WTC11 (cell line): ENCODE results near the gene MIPEP. TPM values are rescaled to one million over a fixed set of nuclear protein-coding genes. Genes with fewer than 3 reads are reported as not detected.

Experiments used
- ATAC-seq: fragments of 200-7000 bp; cut with Tn5 transposase; 2 replicates; pipeline ENCODE4 v1.10.0; 2021; ENCODE audit warnings: mild to moderate bottlenecking, moderate library complexity
- CTCF ChIA-PET: fragments of 300-600 bp; sonication (Branson Sonifier 250); formaldehyde crosslinking; loops from one replicate; lab custom pipeline; 2021; ENCODE audit warnings: antibody characterized with exemption; lab: Charles Lee
- POLR2A ChIA-PET: fragments of 350-600 bp; sonication (Branson Sonifier 250); formaldehyde crosslinking; loops from one replicate; lab custom pipeline; 2021; ENCODE audit warnings: antibody characterized with exemption; lab: Charles Lee
- DNase-seq: peaks from one replicate; pipeline ENCODE4 v3.0.0; 2021; ENCODE audit warnings: low spot score
- H3K27ac Mint-ChIP-seq: 2 replicates; pipeline ENCODE4 v1.8.0; 2021; ENCODE audit warnings: mixed read lengths
- H3K27me3 Mint-ChIP-seq: 2 replicates; pipeline ENCODE4 v1.8.0; 2021; ENCODE audit warnings: low read depth, mild to moderate bottlenecking, moderate library complexity, mixed read lengths
- H3K36me3 Mint-ChIP-seq: 2 replicates; pipeline ENCODE4 v1.8.0; 2021; ENCODE audit warnings: mixed read lengths
- H3K4me1 Mint-ChIP-seq: 2 replicates; pipeline ENCODE4 v1.8.0; 2022; ENCODE audit warnings: mixed read lengths
- H3K4me3 Mint-ChIP-seq: 2 replicates; pipeline ENCODE4 v1.8.0; 2021; ENCODE audit warnings: mild to moderate bottlenecking, moderate library complexity, mixed read lengths
- H3K9me3 Mint-ChIP-seq: 2 replicates; pipeline ENCODE4 v1.8.0; 2021; ENCODE audit warnings: mixed read lengths
- ELF4 ChIP-seq: sonication (generic); formaldehyde crosslinking; IDR thresholded peaks from 2 replicates; pipeline ENCODE4 v1.8.1; 2022; ENCODE audit warnings: low read depth, mild to moderate bottlenecking, moderate library complexity, missing genetic modification reagents
- JAZF1 ChIP-seq: fragments of 250-450 bp; sonication (Bioruptor Pico); IDR thresholded peaks from 2 replicates; pipeline ENCODE4 v1.9.0; 2021; ENCODE audit warnings: moderate library complexity, mild to moderate bottlenecking, inconsistent platforms
- SMAD3 ChIP-seq: sonication (generic); formaldehyde crosslinking; IDR thresholded peaks from 2 replicates; pipeline ENCODE4 v1.8.0; 2022; ENCODE audit warnings: missing genetic modification reagents, mild to moderate bottlenecking, borderline replicate concordance
- ZBTB43 ChIP-seq: sonication (generic); formaldehyde crosslinking; IDR thresholded peaks from 2 replicates; pipeline ENCODE4 v1.8.1; 2023; ENCODE audit warnings: mild to moderate bottlenecking, missing genetic modification reagents
- ZNF121 ChIP-seq: sonication (generic); formaldehyde crosslinking; IDR thresholded peaks from 2 replicates; pipeline ENCODE4 v1.8.0; 2023; ENCODE audit warnings: missing genetic modification reagents
- ZNF425 ChIP-seq: fragments of 250-450 bp; sonication (Bioruptor Pico); conservative IDR thresholded peaks from 2 replicates; pipeline ENCODE4 v1.9.0; 2021; ENCODE audit warnings: mild to moderate bottlenecking
- ZNF671 ChIP-seq: fragments of 250-450 bp; sonication (Bioruptor Pico); IDR thresholded peaks from 2 replicates; pipeline ENCODE4 v1.8.0; 2021; ENCODE audit warnings: mild to moderate bottlenecking
- total RNA-seq: library from RNA; stranded (reverse); gene quantifications from 3 replicates; pipeline ENCODE4 v1.2.3, GENCODE V29; 2021
- TF ChIP-seq, protein P1 (sequence below): sonication (generic); formaldehyde crosslinking; IDR thresholded peaks from 2 replicates; pipeline ENCODE4 v1.8.1; 2023; ENCODE audit warnings: mild to moderate bottlenecking, moderate library complexity, missing genetic modification reagents
- TF ChIP-seq, protein P2 (sequence below): sonication (generic); formaldehyde crosslinking; IDR thresholded peaks from 2 replicates; pipeline ENCODE4 v1.8.1; 2022; ENCODE audit warnings: low read depth, missing genetic modification reagents, borderline replicate concordance
- TF ChIP-seq, protein P3 (sequence below): fragments of 200-600 bp; IDR thresholded peaks from 2 replicates; pipeline ENCODE4 v1.8.0; 2022; ENCODE audit warnings: antibody characterized with exemption
- TF ChIP-seq, protein P4 (sequence below): fragments of 250-450 bp; sonication (Bioruptor Pico); IDR thresholded peaks from 2 replicates; pipeline ENCODE4 v1.9.0; 2021; ENCODE audit warnings: moderate library complexity, mild to moderate bottlenecking, inconsistent platforms, borderline replicate concordance
- TF ChIP-seq, protein P5 (sequence below): sonication (generic); formaldehyde crosslinking; IDR thresholded peaks from 2 replicates; pipeline ENCODE4 v1.8.0; 2023; ENCODE audit warnings: missing genetic modification reagents

The MIPEP gene
- total RNA-seq, 1 experiment from 2014 or later: 30.5 TPM

- H3K4me1 Mint-ChIP-seq: peaks cover 21% of the 10 kb centered on the region
- H3K9me3 Mint-ChIP-seq: peaks cover 18% of the 10 kb centered on the region
- TF ChIP-seq ZBTB43 (CRISPR knock-in tag): no peak
- TF ChIP-seq, protein P1, sequence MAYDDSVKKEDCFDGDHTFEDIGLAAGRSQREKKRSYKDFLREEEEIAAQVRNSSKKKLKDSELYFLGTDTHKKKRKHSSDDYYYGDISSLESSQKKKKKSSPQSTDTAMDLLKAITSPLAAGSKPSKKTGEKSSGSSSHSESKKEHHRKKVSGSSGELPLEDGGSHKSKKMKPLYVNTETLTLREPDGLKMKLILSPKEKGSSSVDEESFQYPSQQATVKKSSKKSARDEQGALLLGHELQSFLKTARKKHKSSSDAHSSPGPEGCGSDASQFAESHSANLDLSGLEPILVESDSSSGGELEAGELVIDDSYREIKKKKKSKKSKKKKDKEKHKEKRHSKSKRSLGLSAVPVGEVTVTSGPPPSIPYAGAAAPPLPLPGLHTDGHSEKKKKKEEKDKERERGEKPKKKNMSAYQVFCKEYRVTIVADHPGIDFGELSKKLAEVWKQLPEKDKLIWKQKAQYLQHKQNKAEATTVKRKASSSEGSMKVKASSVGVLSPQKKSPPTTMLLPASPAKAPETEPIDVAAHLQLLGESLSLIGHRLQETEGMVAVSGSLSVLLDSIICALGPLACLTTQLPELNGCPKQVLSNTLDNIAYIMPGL (CRISPR knock-in tag): no peak
- no peak for TF ChIP-seq ZNF671 (CRISPR knock-in tag)
- TF ChIP-seq, protein P2, sequence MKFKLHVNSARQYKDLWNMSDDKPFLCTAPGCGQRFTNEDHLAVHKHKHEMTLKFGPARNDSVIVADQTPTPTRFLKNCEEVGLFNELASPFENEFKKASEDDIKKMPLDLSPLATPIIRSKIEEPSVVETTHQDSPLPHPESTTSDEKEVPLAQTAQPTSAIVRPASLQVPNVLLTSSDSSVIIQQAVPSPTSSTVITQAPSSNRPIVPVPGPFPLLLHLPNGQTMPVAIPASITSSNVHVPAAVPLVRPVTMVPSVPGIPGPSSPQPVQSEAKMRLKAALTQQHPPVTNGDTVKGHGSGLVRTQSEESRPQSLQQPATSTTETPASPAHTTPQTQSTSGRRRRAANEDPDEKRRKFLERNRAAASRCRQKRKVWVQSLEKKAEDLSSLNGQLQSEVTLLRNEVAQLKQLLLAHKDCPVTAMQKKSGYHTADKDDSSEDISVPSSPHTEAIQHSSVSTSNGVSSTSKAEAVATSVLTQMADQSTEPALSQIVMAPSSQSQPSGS (CRISPR knock-in tag): no peak
- TF ChIP-seq, protein P3, sequence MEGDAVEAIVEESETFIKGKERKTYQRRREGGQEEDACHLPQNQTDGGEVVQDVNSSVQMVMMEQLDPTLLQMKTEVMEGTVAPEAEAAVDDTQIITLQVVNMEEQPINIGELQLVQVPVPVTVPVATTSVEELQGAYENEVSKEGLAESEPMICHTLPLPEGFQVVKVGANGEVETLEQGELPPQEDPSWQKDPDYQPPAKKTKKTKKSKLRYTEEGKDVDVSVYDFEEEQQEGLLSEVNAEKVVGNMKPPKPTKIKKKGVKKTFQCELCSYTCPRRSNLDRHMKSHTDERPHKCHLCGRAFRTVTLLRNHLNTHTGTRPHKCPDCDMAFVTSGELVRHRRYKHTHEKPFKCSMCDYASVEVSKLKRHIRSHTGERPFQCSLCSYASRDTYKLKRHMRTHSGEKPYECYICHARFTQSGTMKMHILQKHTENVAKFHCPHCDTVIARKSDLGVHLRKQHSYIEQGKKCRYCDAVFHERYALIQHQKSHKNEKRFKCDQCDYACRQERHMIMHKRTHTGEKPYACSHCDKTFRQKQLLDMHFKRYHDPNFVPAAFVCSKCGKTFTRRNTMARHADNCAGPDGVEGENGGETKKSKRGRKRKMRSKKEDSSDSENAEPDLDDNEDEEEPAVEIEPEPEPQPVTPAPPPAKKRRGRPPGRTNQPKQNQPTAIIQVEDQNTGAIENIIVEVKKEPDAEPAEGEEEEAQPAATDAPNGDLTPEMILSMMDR: peak; percentile 85
- no peak for TF ChIP-seq JAZF1 (CRISPR knock-in tag)
- peak; percentile 99 for ATAC-seq
- H3K36me3 Mint-ChIP-seq: no peaks in the 10 kb centered on the region
- no peak overlapping the region for H3K4me3 Mint-ChIP-seq
- no peaks in the 10 kb centered on the region for H3K27me3 Mint-ChIP-seq
- no peak overlapping the region for H3K27ac Mint-ChIP-seq
- POLR2A ChIA-PET: no interaction called here
- peak; percentile 53 for DNase-seq
- CTCF ChIA-PET: interaction anchor here (0.6 to 2.7 kb wide), 20 partner anchors 9 to 452 kb away, joined by 3 to 41 read pairs (median 3); no protein-coding TSS in a partner anchor
Observed at GRCh38 chr13:23921451-23921888, 32.3 kb upstream of the MIPEP start.

GRCh38 chr13:23919006-23919405 lies 29.8 kb upstream of the MIPEP start:
- ATAC-seq: no peak
- DNase-seq: no peak
- Mint-ChIP-seq H3K36me3 (no peaks in the 10 kb centered on the region), H3K4me1 (peaks cover 21% of the 10 kb centered on the region), H3K9me3 (peaks cover 18% of the 10 kb centered on the region), H3K4me3 (no peak overlapping the region), H3K27me3 (no peaks in the 10 kb centered on the region), H3K27ac (no peak overlapping the region)
- ChIA-PET CTCF (interaction anchor here (1.2 to 1.4 kb wide), 2 partner anchors 42 to 310 kb away, joined by 3 to 4 read pairs; no protein-coding TSS in a partner anchor), POLR2A (no interaction called here)
- TF ChIP-seq ZNF425 (CRISPR knock-in tag): no peak
- TF ChIP-seq JAZF1 (CRISPR knock-in tag): no peak
- no peak for TF ChIP-seq ZNF121 (CRISPR knock-in tag)

- peaks cover 18% of the 10 kb centered on the region for H3K9me3 Mint-ChIP-seq
- H3K27me3 Mint-ChIP-seq: no peaks in the 10 kb centered on the region
- H3K36me3 Mint-ChIP-seq: no peaks in the 10 kb centered on the region
- H3K27ac Mint-ChIP-seq: no peak overlapping the region
- H3K4me3 Mint-ChIP-seq: no peak overlapping the region
- DNase-seq: no peak
- ChIA-PET CTCF (interaction anchor here (1.4 kb wide), 1 partner anchor 311 kb away, joined by 4 read pairs; no protein-coding TSS in a partner anchor), POLR2A (no interaction called here)
- TF ChIP-seq ELF4 (no peak), SMAD3 (CRISPR knock-in tag) (no peak)
- TF ChIP-seq, protein P4, sequence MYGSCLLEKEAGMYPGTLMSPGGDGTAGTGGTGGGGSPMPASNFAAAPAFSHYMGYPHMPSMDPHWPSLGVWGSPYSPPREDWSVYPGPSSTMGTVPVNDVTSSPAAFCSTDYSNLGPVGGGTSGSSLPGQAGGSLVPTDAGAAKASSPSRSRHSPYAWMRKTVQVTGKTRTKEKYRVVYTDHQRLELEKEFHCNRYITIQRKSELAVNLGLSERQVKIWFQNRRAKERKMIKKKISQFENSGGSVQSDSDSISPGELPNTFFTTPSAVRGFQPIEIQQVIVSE: no peak
- TF ChIP-seq, protein P5, sequence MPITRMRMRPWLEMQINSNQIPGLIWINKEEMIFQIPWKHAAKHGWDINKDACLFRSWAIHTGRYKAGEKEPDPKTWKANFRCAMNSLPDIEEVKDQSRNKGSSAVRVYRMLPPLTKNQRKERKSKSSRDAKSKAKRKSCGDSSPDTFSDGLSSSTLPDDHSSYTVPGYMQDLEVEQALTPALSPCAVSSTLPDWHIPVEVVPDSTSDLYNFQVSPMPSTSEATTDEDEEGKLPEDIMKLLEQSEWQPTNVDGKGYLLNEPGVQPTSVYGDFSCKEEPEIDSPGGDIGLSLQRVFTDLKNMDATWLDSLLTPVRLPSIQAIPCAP (CRISPR knock-in tag): no peak
- H3K4me1 Mint-ChIP-seq: peaks cover 21% of the 10 kb centered on the region
- ATAC-seq: no peak
Observed at GRCh38 chr13:23918208-23918607, 29.0 kb upstream of the MIPEP start.
